SU-DHL-6 (cell line): Measurements from ENCODE around the gene C12orf56.

Experiments used
- H2AFZ ChIP-seq: fragments of 200-600 bp; sonication (generic); 2 replicates; pipeline ENCODE4 v1.6.1; 2014; ENCODE audit warnings: low read depth, mild to moderate bottlenecking, moderate library complexity, mixed read lengths, antibody characterized with exemption, low read length; ENCODE audit not compliant: severe bottlenecking
- H3F3A ChIP-seq: fragments of 200-600 bp; shearing (Covaris generic); 2 replicates; pipeline ENCODE4 v1.6.0; 2016; ENCODE audit warnings: antibody characterized with exemption, mild to moderate bottlenecking; ENCODE audit not compliant: insufficient read depth
- H3K27ac ChIP-seq: fragments of 200-600 bp; sonication (generic); 2 replicates; pipeline ENCODE4 v1.5.1; 2016; ENCODE audit warnings: low read depth, mild to moderate bottlenecking, low read length, moderate library complexity, mixed read lengths
- H3K27me3 ChIP-seq: fragments of 200-600 bp; sonication (generic), shearing (Covaris generic); 2 replicates; pipeline ENCODE4 v1.6.0; 2014; ENCODE audit warnings: mild to moderate bottlenecking, low read length
- H3K36me3 ChIP-seq: fragments of 200-600 bp; sonication (generic); 2 replicates; pipeline ENCODE4 v1.6.1; 2014; ENCODE audit warnings: mild to moderate bottlenecking, low read length, mixed read lengths
- H3K4me2 ChIP-seq: fragments of 300-600, 200-600 bp; shearing (Covaris generic), sonication (generic); 2 replicates; pipeline ENCODE4 v1.6.0; 2014; ENCODE audit warnings: low read length, low read depth, mild to moderate bottlenecking; ENCODE audit not compliant: poor library complexity, severe bottlenecking
- H3K4me3 ChIP-seq: fragments of 200-600 bp; sonication (generic); 2 replicates; pipeline ENCODE4 v1.5.1; 2014; ENCODE audit warnings: antibody characterized with exemption, low read length, mild to moderate bottlenecking, mixed read lengths; ENCODE audit not compliant: insufficient read depth, poor library complexity, severe bottlenecking
- H3K79me2 ChIP-seq: fragments of 200-600 bp; sonication (generic); 2 replicates; pipeline ENCODE4 v1.6.1; 2014; ENCODE audit warnings: mild to moderate bottlenecking, low read length, moderate library complexity; ENCODE audit not compliant: insufficient read depth
- H3K9ac ChIP-seq: fragments of 200-600 bp; sonication (generic); 2 replicates; pipeline ENCODE4 v1.7.0; 2014; ENCODE audit warnings: mild to moderate bottlenecking, low read length
- H3K9me2 ChIP-seq: fragments of 200-600 bp; sonication (generic); replicated peaks from 2 replicates; pipeline ENCODE4 v1.6.1; 2014; ENCODE audit warnings: low read length; ENCODE audit not compliant: insufficient read depth
- H3K9me3 ChIP-seq: fragments of 200-600 bp; sonication (generic); 2 replicates; pipeline ENCODE4 v1.6.1; 2014; ENCODE audit warnings: low read length, mixed read lengths; ENCODE audit not compliant: insufficient read depth
- H4K20me1 ChIP-seq: fragments of 200-600 bp; sonication (generic); 2 replicates; pipeline ENCODE4 v1.6.1; 2014; ENCODE audit warnings: low read depth, mild to moderate bottlenecking, antibody characterized with exemption, low read length, moderate library complexity, mixed read lengths
- EZH2phosphoT487 ChIP-seq: fragments of 200-600 bp; sonication (generic), shearing (Covaris generic); conservative IDR thresholded peaks from 2 replicates; pipeline ENCODE4 v1.6.1; 2018; ENCODE audit warnings: mild to moderate bottlenecking, antibody characterized with exemption, low read length, moderate library complexity, mixed read lengths
- TF ChIP-seq, protein P1 (sequence below): fragments of 200-600 bp; sonication (generic); IDR thresholded peaks from one replicate; pipeline ENCODE4 v1.5.1; 2017; ENCODE audit warnings: antibody characterized with exemption, mild to moderate bottlenecking, low read length, moderate library complexity; ENCODE audit not compliant: insufficient read depth, poor library complexity, severe bottlenecking

The C12orf56 gene

DNA sequence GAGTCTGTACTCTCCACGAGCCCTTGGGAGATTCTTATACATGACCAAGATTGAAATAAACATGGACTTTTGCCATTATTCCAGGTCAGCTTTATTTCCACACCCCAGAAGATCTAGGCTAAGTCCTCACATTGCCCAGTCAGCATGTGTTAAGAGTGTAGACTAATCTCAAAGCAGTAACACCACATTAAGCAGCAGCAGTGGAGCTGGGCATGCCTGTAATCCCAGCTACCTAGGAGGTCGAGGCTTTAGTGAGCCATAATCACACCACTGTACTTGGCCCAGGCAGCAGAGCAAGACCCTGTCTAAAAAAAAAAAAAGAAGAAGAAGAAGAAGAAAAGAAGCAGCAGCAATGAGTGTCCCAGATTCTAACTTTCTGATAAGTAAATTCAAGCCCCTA lies 65.5 kb downstream of the C12orf56 start:
- H3K79me2 ChIP-seq, result no peaks in the 10 kb centered on the region
- no peak overlapping the region for H3K4me3 ChIP-seq
- no peaks in the 10 kb centered on the region for H3K9me3 ChIP-seq
- H3K27ac ChIP-seq, result no peak overlapping the region
- no peaks in the 10 kb centered on the region for H4K20me1 ChIP-seq
- no peaks in the 10 kb centered on the region for H3F3A ChIP-seq
- no peak for TF ChIP-seq EZH2phosphoT487
- TF ChIP-seq, protein P1, sequence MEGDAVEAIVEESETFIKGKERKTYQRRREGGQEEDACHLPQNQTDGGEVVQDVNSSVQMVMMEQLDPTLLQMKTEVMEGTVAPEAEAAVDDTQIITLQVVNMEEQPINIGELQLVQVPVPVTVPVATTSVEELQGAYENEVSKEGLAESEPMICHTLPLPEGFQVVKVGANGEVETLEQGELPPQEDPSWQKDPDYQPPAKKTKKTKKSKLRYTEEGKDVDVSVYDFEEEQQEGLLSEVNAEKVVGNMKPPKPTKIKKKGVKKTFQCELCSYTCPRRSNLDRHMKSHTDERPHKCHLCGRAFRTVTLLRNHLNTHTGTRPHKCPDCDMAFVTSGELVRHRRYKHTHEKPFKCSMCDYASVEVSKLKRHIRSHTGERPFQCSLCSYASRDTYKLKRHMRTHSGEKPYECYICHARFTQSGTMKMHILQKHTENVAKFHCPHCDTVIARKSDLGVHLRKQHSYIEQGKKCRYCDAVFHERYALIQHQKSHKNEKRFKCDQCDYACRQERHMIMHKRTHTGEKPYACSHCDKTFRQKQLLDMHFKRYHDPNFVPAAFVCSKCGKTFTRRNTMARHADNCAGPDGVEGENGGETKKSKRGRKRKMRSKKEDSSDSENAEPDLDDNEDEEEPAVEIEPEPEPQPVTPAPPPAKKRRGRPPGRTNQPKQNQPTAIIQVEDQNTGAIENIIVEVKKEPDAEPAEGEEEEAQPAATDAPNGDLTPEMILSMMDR, result no peak
- no peak overlapping the region for H3K4me2 ChIP-seq
- H3K9me2 ChIP-seq, result no peaks in the 10 kb centered on the region
- no peak overlapping the region for H2AFZ ChIP-seq
- no peaks in the 10 kb centered on the region for H3K27me3 ChIP-seq
- no peaks in the 10 kb centered on the region for H3K36me3 ChIP-seq
- H3K9ac ChIP-seq, result no peak overlapping the region

DNA sequence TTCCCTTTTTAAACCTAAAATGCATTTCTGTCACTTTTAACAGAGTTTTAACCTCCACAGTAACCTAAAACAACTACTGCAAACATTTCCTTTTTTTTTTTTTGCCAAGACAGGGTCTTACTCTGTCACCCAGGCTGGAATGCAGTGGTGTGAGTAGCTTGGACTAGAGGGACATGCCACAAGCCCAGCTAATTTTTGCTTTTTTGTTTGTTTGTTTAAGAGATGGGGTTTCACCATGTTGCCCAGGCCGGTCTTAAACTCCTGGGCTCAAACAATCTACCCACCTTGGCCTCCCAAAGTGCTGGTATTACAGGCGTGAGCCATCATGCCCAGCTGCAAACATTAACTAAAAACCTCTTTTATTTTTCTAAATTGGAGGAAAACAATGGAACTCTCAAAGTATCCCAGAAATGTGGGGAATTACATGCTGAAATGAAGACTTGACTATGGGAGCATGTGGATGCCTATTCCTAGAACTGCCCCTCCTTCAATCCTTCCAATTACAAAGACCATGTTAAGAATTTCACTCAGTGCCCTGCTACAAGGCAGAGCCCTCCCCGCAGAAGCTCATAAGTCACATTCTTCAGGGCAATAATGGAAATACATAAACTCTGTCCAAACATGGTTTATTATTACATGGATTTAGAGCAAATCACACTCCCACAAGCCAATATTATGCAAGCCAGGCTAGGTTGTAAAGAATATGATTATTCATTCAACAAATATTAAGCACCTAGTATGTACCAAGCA lies 66.9 kb downstream of the C12orf56 start:
- H3K27ac ChIP-seq, result no peak overlapping the region
- H3K79me2 ChIP-seq, result no peaks in the 10 kb centered on the region
- H3K9ac ChIP-seq, result no peak overlapping the region
- no peak overlapping the region for H3K4me3 ChIP-seq
- no peaks in the 10 kb centered on the region for H3F3A ChIP-seq
- H4K20me1 ChIP-seq, result no peaks in the 10 kb centered on the region
- H3K36me3 ChIP-seq, result no peaks in the 10 kb centered on the region
- TF ChIP-seq EZH2phosphoT487, result no peak
- TF ChIP-seq, protein P1, result no peak
- H3K9me3 ChIP-seq, result no peaks in the 10 kb centered on the region
- H3K4me2 ChIP-seq, result no peak overlapping the region
- no peaks in the 10 kb centered on the region for H3K9me2 ChIP-seq
- H3K27me3 ChIP-seq, result no peaks in the 10 kb centered on the region
- no peak overlapping the region for H2AFZ ChIP-seq

DNA sequence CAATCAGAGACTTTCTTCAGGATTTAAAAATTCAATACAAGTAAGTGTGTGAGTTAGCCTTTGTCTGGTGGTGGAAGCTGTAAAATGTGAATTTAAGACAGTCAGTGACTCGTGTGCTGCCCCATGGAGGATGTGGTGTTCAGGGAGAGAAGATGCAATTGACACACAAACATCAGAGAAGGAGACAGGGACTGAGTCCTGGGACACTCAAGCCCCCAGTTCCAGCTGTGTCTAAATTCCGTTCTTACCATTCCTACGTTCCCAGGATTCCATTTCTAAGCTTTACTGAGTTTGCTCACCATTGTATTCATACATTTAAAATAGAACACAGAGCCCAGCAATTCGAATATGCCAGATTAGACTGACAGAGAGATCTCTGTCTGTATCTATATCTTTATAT lies 67.6 kb downstream of the C12orf56 start:
- Histone ChIP-seq H3K36me3 (no peaks in the 10 kb centered on the region), H4K20me1 (no peaks in the 10 kb centered on the region), H3K27ac (no peak overlapping the region), H3K9me3 (no peaks in the 10 kb centered on the region), H3K4me2 (no peak overlapping the region), H3K79me2 (no peaks in the 10 kb centered on the region), H2AFZ (no peak overlapping the region), H3K9me2 (no peaks in the 10 kb centered on the region), H3K4me3 (no peak overlapping the region), H3K27me3 (no peaks in the 10 kb centered on the region), H3K9ac (no peak overlapping the region), H3F3A (no peaks in the 10 kb centered on the region)
- TF ChIP-seq, protein P1, result no peak
- TF ChIP-seq EZH2phosphoT487, result no peak
